CD4-positive, alpha-beta T cell treated with Interleukin-17A for 4 hours (primary cell): Measurements from ENCODE around the gene MUC6.

Source experiments
- DNase-seq: peaks from one replicate; pipeline ENCODE4 v3.0.0-alpha.2; 2020; ENCODE audit warnings: mixed read lengths

Gene MUC6

DNA sequence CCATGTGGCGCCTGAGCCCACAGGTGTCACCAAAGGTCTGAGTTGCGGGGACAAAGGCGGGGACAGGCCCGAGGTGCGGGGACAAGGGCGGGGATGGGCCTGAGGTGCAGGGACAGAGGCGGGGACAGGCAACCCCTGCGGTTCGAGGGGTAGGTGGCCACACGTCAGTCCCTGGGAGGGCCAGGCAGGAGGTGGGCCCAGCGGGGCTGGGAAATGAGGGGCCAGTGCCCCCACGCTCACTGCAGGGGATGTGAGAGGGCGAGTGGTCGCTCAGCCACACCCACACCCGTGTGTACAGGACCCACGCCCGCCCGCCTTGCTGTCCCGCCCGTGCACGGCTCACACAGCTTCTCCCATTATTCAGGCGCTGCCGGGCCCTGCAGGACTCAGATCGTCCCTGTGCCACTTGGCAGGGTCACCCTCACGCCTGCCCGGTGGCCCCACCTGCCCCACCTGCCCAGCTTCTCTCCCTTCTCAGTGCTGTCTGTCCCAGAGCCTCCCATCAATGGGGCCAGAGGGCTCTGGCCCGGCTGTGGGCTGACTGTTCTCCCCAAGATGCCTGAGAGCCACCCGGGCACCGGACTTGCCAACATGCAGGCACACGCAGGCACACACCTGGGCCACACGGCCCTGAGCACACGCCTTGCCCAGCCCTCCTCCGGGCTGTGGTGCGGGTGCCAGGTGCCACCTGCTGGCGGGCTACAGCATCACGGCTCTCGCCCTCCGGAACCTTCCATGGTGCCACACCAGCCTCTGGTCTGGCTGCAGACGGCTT, 14.2 kb upstream of the MUC6 start:
- DNase-seq: peak; percentile 80

DNA sequence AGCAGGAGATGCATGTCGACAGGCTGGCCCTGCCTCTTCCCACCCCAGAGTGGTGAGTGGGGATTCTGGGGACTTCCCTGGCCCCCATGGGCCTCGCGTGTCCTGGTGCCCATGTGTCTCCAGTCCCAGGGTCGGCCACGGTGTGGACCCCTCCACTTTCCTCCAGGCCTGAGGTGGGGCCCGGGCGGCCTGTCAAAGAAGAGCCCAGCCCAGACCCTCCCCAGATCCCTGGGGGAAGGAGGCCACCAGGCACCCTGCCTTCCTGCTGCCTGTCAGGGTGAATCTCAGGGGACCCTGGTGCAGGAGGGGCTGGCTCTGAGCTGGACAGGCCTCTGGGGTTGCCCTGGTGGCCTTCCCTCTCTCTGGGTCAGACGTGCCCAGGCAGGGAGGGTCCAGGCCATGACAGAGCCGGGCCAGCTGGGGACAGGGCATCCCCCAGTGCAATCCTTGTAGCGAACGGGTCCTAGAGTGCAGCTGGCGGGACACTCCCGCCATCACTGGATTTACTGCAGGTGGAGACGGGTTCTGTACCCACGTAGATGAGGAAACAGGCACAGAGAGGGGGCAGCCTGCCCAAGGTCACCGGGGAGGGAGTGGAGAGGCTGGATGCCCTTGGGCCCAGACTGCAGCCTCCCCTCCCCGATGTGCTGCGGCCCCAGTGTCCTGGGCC, 13.5 kb upstream of the MUC6 start:
- no peak for DNase-seq

DNA sequence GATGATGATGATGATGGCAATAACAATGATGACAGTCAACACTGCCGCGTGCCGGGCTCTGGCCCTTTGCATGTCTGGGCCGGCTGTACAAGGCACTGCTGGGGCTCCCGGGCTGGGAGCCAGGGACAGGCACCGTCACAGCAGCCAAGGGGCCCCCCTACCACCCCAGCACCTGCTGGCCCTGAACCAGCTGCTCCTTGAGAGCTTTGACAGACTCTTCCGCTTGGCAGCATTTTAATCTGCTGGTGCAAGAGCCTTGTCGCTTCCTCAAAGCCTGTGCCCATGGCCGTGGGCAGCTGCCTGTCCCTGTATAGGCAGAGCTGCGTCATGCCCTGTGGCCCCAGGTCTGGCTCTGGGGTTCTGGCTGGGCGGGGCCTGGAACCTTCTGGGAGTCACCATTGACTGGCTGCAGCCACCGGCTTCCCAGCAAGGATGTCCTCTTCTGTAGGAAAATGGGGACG, 12.9 kb upstream of the MUC6 start:
- DNase-seq: no peak

DNA sequence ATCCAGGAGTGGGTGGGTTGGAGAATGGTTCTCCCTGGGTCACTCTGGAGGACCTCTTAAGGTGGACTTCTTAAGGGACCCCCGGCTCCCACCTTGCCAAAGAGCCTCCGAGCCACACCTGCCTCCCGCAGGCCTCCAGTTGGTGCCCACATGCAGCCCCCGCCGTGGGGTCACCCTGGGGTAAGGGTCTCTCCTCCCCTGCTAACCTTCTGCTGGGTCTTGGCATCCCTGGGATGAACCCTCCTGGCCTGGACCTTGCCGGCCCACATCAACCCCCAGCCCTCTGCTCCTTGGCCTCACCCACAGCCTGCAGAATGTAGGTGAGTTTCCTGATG, 12.5 kb upstream of the MUC6 start:
- no peak for DNase-seq

DNA sequence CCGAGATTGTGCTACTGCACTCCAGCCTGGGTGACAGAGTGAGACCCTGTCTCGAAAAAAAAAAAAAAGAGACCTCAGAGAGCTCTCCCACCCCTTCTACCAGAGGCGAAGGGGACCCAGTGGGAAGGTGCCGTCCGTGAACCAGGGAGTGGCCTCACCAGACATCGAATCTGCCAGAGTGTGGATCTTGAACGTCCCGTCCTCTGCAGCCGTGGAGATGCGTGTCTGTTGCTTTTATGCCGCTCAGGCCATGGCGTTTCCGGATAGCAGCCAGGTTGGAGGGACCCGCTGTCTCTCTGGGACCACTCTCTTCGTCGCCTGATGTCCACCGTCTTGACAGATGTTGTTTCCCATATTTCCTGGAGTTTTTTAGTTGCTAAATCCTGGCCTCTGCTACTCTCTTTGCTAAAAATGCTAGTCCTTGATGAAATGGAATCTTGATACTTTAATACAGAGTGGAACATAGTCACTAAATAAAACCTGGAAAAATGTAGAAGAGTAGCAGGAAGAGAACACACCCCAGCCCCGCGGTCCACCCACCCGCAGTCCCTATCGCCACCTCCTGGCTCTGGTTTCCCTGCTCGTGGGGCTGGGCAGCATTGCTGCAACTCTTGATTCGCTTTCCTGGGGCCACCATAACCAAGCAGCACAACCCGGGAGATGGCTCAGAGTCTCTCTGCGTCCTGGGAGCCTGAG, 12.0 kb upstream of the MUC6 start:
- no peak for DNase-seq

DNA sequence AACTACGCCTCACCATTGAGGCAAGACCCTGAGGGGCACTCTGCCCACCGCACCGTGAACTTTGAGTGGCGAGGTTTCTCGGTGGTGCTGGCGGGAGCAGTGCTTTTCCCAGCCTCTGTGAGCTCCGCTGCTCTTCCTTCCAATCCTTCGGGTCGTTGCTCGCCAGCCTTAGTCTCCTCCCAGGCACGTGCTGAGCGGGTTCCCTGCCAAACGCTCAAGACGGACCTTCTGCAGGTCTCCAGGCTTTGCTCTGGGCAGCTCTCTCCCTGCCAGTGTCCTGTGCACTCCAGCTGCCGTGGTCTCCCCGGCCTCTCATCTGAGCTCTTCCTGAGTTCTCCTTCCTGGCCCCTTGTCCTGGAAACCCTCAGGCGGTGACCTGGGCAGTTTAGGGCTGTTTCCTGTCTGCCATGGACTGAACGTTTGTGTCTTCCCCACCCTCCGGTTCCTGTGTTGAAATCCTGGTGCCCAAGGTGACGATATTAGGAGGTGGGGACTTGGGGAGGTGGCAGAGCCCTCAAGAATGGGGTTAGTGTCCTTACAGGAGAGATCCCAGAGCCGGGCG, 11.2 kb upstream of the MUC6 start:
- DNase-seq: no peak

DNA sequence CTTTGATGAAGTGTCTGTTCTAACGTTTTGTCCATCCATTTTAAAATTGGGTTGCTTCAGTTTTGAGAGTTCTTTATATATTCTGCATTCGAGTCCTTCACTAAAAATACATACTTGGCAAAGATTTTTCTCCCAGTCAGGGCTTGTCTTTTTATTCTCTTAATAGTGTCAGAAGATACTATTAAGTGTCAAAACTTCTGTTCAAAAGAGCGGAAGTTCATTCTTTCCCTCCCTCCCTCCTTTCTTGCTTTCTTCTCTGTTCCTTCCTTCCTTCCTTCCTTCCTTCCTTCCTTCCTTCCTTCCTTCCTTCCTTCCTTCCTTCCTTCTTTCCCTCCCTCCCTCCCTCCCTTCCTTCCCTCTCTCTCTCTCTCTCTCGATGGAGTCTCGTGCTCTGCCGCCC, 7.6 kb upstream of the MUC6 start:
- DNase-seq: no peak

DNA sequence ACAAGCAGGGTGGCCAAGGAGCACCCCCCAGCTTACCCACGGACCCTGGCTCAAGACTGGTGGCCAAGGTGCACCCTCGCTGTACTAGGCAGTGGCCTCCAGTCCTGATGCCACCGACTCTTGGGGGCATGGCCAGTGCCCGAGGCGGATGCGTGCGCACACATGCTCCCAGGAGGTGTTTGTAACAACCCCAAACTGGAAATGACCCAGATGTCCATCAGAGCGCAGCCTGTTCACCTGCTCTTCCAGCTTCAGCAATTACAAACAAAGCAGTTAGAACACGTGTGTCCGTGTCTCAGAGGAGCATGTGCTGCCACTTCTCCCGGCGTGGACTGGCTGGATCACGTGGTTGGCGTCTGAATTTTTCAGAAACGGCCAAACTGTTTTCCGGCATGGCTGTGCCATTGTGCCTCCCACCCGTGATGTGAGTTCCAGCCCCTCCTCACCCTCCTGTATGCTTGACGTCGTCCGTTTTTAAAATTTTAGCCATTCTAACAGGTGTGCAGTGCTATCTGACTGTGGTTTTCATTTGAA, 7.1 kb upstream of the MUC6 start:
- no peak for DNase-seq

DNA sequence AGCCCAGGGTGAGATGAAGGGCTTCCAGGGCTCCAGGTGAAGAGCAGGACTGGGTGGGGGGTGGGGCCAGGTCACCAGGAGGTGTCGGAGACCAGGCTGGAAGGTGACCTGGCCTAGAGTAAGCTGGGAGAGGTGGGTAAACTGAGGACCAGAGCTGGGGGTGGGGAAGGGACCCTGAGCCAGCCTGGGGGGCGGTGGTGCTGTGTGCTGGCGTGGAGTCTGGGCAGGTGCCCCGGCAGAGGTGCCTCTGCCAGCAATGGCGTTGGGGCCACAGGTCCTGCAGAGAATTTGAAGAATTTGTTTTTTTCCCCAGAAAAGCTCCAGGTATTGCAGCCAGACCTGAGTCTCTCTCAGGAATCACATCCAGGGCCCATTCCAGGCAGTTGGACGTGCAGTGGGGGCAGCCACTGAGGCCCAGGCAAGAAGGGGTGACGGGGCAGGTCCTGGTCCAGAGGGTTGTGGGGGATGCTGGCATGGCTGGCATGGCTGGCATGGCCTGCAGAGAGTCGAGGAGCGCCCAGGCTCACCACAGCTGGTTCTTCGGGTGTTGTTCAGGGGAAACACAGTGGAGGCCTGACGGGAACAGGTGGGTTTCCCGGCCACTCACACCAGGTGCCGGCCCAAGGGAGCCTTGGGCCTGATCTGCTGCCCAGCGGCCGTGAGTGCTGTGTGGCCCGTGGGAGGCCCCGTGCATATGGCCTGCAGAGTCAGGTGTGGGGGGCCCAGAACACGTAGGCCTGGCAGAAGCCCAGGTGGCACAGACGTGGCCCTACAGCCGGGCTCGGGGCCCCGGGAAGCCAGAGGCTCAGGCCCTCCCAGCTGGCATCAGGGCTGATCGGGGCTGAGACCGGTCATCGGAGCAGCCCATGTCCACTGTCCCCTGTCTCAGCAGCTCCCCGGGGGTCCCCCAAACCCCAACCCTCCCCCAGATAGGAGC, 6.4 kb upstream of the MUC6 start:
- no peak for DNase-seq

DNA sequence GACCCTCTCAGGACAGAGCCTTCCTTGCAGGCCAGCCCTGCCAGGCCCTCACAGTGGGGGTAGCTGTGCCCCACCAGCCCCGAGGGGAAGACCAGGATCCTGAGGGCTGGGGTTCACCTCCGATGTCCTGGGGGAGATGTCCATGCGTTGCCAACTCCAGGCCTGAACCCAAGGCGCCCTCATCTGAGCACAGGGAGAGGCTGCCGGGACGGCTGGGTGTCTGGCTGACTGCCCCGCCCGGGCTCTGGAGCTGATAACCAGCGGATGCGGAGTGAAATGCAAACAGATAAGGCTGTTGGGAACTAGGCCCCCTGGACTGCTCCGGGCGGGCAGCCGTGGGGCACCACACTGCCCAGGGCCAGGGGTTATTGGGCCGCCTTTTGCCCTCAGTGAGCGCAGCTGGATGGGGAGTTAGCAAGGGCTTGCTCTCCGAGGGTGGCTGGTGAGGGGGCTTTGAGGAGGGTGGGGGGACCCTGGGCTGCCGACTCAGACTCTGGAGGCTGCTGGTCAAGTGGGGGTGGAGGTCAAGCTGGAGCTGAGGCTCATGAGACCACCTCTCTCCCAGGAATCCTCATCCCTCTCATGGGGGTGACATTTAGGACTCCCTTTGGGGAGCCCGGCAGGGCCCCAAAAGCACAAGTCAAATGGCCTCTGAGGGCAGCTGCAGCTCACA, 5.6 kb upstream of the MUC6 start:
- no peak for DNase-seq

DNA sequence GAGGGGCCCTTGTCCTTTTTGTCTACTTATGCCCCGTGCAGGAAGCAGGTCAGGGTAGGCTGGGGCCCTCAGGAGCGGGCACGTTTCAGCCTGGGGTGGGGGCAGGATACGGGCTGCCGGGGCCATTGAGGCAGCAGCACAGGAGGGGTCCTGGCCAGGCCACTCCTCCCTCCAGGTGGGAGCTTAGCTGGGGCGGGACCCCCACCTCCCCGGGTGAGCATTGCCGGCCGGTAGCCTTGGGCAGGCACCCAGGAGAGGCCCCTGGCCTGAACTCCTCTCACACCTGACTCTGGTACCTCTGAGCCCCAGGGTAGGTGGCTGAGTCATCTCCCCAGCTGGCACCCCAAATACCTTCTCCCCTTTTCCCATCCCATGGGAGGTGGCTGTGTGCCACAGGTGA, 5.0 kb upstream of the MUC6 start:
- no peak for DNase-seq

DNA sequence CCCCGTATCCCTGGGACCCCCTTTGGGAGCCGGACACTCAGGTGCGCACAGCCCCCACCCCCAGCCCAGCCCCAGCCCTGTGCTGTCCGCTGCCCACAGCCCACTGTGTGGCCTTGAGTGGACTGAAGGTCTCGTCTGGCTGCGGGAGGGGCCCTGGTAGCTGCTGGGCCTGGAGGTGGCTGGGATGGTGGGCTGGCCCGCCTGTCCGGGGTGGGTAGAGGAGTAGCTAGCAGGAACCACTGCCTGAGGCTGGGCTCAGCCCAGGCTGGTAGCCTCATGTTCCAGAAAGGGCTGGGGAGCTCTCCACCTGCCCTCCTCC, 4.6 kb upstream of the MUC6 start:
- DNase-seq: no peak

DNA sequence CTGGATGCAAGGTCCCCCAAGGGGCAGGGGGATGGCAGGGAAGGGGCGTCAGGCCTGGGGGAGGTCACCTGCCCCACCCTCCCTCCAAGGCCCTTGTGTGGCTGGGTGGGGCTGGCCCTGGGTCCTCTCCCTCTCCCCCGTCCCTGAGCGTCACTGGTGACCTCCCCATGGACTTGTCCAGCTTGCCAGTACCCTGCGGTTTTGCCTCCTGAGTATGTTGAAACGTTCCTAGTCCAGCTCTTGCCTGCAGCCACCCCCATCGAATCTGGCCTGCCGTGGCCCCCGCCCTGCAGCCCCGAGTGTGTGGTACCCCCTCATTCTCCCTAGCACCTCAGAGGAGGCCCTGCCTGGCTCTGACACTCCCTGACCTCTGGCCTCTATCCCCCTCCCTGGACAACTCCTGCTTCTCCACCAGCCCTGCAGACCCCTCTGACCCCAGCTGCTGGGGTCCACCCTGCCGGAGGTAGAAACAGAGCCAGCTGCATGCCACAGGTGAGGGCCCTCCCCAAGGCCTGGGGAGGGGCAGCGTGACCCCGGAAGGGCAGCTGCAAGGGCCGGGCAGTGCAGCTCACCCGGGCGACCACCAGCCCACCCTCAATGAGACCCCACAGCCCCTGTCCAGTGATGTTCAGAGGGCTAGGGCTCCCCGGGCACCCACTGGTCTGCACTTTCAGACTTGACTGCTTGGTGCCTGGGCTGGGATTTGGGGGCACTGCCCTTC, 4.1 kb upstream of the MUC6 start:
- no peak for DNase-seq

DNA sequence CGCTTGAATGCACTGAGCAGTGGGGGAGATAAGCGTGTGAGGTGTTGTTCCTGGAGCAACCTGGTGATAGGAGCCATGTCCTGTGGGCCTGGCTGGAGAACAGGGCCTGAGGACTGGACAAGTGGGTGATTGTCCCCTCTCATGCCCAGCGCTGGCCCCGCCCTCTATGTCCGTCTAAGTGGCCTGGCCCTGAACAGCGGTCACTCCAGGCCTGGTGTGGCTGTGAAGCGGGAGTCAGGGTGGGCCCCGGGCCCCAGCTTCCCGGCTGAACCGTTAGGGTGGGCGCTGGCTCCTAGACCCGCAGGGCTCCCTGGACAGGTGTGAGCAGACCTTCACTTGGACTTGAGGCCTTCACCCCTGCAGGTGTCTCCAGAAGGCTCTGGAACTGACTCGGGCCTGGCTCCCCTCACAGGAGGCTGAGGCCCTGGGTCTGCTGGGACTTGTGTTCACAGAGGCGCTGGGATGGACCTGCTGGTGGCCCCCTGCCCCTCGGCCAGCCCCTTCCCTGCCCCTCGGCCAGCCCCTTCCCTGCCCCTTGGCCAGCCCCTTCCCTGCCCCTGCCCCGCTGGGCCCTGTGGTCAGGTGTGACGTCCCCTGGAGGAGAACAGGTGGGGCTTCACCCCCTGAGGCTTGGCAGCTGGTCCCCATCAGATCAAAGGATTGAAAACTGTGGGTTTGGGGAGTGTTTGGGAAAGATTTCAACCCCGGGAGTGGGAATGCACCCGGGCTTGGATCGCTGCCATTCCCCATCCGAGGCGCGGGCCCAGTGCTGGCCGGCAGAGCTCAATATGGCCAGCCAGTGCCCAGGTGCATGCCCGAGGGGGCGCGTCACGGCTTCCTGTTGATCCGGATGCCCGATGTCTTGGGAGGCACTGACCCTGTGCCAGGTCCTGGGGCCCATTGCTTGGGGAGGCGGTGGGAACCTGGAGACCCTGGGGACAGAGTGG, 3.2 kb upstream of the MUC6 start:
- no peak for DNase-seq

DNA sequence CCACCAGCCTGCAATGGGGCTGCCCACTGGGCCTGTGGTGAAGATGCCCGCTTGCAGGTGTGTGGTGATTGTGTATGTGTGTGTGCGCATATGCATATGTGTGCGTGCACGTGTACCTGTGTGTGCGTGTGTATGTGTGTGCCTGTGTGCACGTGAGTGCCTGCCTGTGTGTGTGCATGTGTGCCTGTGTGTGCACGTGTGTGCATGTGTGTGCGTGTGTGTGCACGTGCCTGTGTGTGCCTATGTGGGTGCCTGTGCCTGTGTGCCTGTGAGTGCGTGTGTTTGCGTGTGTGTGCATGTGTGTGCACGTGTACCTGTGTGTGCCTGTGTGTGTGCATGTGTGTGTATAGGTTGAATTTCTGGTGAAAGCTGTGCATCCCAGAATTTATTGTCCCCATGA, 2.4 kb upstream of the MUC6 start:
- no peak for DNase-seq

DNA sequence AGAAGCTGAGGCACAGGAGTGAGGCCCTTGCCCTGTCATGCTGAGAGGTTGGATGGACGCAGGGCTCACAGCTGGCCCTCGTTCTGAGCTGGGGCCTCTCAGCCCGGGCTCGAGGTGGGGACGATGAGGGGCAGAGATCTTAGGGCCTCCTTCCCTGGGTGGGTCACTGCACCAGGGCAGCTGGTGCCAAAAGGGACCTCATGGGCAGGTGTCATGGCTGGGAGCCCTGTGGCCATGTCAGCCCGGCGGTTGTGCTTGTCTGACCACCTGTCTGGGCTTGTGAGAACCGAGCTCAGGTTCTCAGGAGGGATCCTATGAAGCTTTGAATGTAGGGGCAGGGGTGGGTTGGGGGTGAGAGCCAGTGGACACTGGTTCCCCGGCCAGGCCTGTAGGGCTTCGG, 1.8 kb upstream of the MUC6 start:
- no peak for DNase-seq

DNA sequence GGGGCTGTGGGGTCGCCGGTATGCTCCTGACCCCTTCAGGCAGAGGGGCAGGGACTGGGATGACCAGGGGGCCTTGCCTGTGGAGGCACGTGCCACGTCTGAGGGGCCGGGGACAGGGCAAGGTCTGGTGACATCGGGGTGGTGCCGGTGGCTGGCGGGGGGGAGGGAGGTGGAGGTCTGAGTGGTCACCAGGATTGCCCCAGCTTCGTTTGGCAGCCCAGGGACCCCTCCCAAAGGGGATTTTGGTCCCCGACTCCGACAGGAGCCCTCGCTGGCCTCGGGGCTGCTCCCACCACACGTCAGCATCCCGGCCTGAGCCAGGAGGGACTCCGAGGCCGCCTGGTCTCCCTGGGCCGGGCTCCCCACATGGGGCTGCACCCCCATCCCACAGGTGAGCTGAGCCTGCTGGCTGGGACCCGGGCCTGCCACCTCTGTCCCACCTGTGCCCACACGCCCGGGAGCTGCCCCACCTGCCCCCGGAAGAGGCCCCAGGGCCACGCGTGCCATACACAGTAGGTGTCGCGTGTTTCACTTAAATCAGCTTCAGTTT, 1.1 kb upstream of the MUC6 start:
- no peak for DNase-seq

DNA sequence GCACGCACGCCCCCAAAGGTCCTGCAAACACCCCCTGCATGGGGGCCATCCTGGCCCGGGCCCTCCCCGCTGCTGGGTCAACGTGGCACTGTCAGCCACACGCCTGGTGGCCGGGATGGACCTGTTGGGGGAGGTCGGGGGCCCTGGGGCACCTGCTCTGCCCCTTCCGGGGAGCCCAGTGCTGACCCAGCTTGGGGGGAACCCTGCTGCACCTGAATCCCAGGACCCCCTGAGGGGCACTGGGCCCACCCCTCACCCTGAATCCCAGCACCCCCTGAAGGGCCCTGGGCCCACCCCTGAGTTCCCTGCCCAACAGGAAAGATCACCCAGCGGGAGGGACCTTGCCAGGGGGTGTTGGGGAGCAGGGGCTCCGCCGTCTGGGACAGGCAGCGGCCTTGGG, 413 bp upstream of the MUC6 start:
- DNase-seq: no peak

DNA sequence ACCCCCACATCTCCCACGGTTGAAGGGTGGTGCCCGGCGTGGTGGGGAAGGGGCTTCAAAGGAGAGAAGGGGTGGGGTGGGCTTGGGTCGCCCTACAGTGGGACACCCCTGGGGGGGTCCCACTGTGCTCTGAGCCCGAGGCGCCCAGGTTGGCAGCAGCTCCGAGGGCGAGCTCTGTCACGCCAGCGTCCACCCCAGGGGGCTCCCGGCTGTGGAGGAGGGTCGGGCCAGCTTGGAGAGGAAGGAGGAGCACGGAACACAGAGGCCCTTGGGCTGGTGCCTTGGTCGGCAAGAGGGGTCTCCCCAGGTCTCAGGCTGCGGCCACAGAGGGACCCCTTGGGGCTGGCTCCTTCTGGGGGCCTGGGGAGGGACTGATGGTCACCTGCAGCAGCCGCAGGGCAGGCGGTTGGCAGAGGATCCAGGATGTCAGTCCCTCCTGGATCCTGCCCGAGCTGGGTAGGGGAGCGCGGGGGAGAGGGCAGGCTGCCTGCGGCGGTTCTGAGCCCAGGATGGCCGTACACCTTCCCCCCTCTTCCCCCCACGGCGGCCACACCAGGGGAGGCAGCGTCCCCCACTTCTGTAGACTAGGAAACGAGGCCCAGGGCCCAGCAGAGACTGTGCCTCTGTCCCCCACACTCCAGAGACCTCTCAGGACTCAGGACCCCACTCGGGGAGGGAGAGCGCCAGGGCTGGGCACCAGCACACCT, 788 bp downstream of the MUC6 start:
- DNase-seq: no peak
